Measurements from ENCODE around the gene ZFR.
"Not testable (repeated sequence)": the region's sequence is repeated elsewhere in the genome, so short reads cannot be mapped to it uniquely, and the experiment has no call there.

The ZFR gene

DNA sequence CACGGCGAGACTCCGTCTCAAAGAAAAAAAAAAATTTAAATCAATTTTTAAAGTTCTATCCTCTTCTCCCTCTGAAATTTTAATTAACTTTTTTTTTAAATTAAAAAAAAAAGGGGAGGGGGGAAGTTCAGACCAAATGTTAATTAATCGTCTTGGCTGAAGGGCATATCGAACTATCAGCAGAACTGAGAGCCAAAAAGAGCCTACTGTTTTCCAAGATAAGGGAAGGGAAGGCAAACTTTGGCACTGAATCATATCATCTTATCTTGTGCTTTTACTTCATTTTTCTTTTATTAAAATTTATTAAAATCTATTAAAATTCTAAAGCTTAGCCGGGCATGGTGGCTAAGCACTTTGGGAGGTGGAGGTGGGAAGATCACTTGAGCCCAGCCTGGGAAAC, 85.9 kb downstream of the ZFR start:
- DNase-seq (ENCODE audit: low spot score), result no peak

GRCh38 chr5:32357658-32358057, 86.9 kb downstream of the ZFR start:
- no peak for DNase-seq (ENCODE audit: low spot score)

DNA sequence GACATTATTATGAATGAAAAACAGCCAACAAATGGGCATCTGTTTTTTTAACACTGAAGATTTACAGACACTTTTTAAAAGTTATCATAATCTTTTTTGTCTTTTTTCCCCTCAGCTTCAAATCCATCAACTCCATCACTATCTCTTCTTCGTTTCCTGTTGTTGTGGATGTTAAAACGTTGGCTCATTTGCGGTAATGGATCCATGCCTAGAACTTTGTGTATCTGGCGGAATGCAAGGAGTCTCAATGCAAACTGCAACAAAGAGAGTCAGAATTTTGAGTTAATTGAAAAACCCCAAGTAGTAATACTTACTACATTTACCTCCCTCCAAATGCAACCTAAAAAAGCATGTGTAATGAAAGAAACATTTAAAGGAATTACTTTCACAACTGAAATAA, 88.9 kb downstream of the ZFR start:
- no peak for DNase-seq (ENCODE audit: low spot score)

DNA sequence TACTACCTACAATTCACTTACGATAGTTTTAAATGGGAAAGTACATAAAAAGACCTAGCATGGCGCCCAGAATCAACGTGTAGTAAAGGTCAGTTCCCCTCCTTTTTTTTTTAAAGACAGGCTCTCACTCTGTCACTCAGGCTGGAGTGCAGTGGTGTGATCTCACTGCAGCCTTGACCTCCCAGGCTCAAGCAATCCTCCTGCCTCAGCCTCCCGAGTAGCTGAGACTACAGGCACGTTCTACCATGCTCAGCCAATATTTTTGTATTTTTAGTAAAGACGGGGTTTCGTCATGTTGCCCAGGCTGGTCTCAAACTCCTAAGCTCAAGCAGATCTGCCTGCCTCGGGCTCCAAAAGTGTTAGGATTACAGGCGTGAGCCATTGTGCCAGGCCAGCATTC, 91.1 kb downstream of the ZFR start:
- no peak for DNase-seq (ENCODE audit: low spot score)

GRCh38 chr5:32352685-32353084, 91.9 kb downstream of the ZFR start:
- no peak for DNase-seq (ENCODE audit: low spot score)

- no peak for DNase-seq (ENCODE audit: low spot score)
Measured at GRCh38 chr5:32346869-32347268, 97.7 kb downstream of the ZFR start.

DNA sequence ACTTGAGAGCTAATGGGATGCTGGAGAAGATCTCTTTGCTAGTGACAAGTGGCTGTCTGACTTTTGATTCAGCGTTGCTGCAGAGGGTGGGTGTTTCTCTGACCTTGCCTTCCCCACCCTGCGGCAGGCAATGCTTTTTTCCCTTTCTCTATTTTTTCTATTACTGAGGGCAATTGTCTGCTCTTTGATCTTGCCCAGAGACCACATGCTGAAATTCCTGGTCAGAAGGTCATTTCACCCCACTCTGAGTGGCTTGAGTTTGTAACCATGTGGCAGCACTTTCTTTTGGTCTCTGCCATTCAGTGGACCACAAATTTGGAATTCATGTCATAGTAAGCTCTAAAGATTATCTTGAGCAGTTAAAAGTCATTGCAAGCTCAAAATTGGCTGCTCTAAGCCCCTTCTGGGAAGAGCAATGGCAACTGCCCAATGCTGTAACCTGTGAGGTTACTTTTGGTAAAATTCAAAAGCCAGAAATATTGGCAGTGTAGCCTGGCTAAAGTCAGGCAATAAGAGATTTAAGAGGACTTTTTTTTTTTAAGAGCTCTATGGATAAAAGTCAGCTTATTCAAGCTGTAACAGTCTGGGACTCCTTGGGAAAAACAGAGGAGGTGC, 101.4 kb downstream of the ZFR start:
- no peak for DNase-seq (ENCODE audit: low spot score)

DNA sequence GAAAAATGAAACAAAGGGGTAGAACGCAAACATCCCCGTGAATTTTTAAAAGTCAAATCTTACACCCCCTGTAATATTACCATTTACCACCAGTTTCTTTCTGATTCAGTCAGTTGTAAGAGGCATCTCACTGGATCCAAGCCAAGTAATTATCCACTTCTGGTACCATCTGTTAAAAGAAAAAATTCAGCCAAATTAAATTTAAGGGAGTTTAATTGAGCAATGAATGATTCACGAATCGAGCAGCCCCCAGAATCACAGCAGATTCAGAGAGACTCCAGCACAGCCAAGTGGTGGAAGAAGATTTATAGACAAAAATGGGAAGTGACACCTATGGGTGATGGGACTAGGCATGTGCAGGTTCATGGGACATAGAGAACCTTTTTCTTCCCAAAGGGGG, 101.9 kb downstream of the ZFR start:
- DNase-seq (ENCODE audit: low spot score), result no peak

GRCh38 chr5:32339878-32340277, 104.7 kb downstream of the ZFR start:
- no peak for DNase-seq (ENCODE audit: low spot score)

DNA sequence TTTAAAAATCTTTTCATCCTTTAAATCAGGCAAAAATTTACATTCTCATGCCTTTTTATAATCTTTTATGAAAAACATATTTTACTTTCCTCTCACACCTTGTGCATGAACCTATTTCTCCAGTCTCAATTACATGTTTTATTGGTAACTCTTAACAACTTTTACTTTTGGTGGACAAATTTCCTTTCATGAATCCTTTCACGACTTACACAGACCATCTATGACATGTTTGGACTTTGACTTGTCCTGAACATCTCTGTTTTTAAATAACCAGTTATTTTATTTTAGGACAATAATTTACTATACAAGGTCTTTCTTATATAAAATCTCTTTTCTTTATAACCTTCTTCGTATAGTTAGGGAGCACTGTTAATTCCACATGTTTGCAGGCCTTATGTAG, 105.3 kb downstream of the ZFR start:
- DNase-seq (ENCODE audit: low spot score), result no peak

DNA sequence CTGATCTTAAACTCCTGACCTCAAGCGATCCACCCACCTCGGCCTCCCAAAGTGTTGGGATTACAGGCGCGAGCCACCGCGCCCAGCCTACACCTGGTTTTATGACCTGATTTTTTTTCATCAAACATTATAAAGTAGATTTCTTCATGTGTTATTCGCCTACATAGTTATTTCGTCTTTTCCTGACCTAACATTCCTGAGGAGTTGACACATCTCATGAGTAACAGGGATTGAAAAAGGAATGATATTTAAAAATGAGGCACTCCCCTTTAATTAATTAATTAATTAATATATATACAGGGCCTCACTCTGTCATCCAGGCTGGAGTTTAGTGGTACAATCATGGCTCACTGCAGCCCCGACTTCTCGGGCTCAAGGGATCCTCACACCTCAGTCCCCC, 111.6 kb downstream of the ZFR start:
- no peak for DNase-seq (ENCODE audit: low spot score)

DNA sequence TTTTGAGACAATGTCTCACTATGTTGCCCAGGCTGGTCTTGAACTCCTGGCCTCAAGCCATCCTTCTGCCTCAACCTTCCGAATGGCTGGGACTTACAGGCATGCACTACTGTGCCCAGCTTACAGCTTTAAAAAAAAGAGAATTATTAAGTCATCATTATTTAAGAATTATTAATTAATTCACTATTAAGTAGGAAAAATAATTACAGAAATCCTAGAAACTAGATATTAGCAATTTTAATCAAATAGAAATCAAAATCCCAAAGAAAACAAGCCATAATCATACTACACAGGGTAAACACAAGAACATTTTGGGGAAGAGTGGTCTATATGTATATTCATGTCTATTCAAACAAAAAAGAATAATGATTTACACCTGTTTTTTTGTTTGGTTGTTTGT, 112.2 kb downstream of the ZFR start:
- no peak for DNase-seq (ENCODE audit: low spot score)

GRCh38 chr5:32331935-32332274, 112.6 kb downstream of the ZFR start:
- DNase-seq (ENCODE audit: low spot score), result no peak

DNA sequence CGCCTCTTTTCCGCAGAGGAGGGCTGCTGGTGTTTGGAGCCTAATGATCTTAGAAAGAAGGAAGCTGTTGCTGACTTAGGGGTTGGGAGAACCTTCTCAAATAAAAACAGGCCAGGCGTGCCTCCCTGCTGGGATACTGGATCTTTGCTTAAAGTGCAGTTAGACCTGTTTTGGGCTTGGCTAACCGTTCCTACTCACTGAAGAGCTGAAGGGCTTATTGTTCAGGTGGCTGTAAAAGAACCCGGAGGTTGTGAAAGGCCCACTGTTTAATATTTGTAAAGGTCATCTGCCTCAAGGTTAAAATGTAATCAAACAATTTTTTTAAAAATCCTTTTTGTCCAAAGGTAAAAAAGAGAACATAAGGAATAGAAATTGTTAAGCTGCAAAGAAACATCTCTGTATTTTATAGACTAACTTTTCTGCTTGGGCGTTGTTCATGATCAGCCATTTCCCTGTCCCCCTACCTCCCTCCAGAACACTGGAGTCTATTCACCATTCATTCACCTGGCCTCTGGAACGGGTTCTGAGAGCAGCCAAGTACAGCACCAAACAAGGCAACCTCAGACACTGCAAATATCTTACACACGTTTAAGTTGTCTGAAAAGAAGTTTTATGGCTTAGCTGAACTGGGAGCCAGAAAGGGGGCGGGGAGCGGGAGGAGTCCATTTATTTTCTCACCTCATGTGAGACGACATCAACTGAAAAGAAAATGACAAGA, 113.2 kb downstream of the ZFR start:
- no peak for DNase-seq (ENCODE audit: low spot score)

DNA sequence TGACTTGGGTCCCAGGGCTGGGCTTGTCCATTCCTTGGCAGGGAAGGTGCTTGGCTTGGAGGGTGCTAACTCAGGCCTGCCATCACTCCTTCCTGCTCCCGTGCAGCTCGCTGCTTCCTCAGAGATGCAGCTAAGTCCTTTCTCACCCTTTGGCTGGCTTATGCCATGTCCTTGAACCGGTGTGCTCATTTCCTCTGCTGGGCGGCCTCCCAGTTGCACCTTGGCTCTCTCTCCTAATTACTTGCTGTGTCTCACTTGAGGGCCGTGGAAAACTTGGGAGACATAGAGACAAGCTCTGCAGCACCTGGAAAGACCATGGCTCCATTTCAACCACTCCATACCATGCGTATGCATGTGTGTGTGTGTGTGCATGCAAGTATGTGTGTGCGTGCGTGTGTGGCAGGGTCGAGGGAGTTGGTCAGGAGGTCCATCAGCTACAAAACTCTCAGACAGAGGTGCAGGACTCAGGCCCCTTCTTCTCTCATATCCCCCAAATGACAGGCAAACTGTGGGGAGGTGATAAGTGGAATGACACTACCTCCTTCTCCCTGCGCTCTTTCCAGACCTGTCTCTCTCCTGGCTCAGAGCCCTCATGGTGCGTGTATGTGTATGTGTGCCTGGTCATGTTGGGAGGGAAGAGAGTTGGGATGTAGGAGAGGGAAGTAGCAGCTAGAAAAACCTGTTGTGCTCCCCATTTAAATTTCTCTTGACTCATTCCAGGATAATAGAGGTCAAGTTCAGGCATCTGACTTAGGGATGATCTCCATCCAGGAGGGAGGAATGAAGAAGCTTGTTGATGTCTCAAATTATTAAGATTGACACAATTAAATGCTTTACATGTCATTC, 114.2 kb downstream of the ZFR start:
- DNase-seq (ENCODE audit: low spot score), result no peak

GRCh38 chr5:32329395-32329834, 115.1 kb downstream of the ZFR start:
- peak; percentile 80 for DNase-seq (ENCODE audit: low spot score)

DNA sequence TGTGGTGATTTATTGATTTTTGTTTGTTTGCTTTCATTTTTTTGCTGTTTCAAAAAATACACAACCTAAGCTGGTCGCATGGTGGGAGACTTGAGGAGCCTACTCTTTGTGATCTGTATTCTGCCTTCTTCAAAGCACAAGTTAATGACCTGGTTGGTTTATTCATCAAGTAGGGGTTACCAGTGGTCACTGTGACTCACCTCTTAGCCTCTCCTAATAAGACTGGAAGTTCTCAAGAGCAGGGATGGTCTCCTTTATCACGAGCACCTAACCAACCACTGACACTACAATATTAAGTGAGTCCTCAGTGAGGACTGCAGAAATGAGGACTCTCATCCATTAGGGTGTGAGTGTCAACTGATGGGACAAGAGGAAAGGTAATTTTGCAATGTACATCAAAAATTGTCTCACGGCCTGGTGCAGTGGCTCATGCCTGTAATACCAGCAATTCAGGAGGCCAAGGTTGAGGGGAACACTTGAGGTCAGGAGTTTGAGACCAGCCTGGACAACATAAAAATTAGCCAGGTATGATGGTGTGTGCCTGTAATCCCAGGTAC, 118.2 kb downstream of the ZFR start:
- peak; percentile 32 for DNase-seq (ENCODE audit: low spot score)

- no peak for DNase-seq (ENCODE audit: low spot score)
Measured at GRCh38 chr5:32325616-32326015, 118.9 kb downstream of the ZFR start.

DNA sequence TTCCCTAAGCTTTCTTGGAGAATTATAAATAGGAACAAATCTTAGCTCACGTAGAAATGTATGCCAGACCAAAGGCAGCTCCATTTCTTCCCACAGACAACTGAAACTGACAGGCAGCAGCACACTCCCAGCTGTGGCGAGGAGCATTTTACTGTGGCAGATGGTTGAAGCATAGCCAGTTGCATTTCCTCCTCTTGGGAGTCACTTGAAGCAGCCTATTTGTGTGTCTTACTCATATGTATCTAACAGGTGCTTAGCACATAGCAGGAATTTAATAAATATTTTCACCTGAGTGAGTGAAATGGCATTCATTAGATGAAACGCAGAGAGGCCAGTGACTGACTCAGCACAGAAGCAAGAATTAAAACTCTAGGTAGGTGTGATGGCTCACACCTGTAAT, 119.5 kb downstream of the ZFR start:
- peak; percentile 27 for DNase-seq (ENCODE audit: low spot score)

- no peak for DNase-seq (ENCODE audit: low spot score)
Measured at GRCh38 chr5:32323741-32324140, 120.8 kb downstream of the ZFR start.

DNA sequence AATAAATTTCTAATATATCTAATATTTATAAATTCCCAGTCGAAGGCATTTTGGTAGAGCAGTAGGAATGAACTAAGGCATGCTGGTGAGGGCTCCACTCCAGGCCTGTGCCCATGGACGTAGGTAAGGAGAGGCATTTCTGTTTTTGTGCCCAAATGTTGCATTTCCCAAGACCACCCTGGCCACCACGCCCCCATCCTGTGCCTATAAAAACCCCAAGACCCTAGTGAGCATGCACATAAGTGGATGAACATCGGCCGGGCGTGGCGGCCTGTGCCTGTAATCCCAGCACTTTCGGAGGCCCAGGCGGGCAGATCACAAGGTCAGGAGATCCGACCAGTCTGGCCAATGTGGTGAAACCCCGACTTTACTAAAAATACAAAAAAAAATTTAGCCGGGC, 121.7 kb downstream of the ZFR start:
- DNase-seq (ENCODE audit: low spot score), result no peak

- DNase-seq (ENCODE audit: low spot score), result not testable (repeated sequence)
Measured at GRCh38 chr5:32321787-32322186, 122.8 kb downstream of the ZFR start.

DNA sequence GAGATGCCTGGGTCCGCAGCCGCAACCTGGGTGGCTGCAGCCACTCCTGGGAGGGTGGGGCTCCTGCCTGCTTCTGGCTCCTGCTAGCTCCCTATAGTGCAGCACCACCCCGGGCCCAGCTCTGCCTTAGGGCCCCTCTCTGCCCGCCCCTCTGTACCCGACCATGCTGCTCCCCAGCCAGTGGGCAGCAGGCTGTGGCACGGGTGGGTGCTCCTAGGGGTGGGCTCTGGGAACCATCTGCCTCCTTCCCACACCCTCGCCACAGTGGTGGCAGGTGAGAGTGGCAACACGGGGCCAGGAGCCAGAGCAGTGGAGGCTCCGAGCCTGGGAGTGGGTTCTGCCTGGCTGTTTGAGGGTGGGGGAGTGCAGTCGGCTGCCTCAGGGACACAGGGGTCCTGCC, 124.0 kb downstream of the ZFR start:
- DNase-seq (ENCODE audit: low spot score), result no peak
